ENCODE data around the gene ETFRF1. TPM values are rescaled to one million over a fixed set of nuclear protein-coding genes. Genes with fewer than 3 reads are reported as not detected.

ETFRF1 gene
- total RNA-seq, 1 donor from 2014 or later = 10.9 TPM

- DNase-seq (ENCODE audit: low read depth, low spot score) = no peak
Observed at GRCh38 chr12:25213338-25213737, 18.3 kb downstream of the ETFRF1 start.

GRCh38 chr12:25236190-25236589 is 41.2 kb downstream of the ETFRF1 start:
- no peak for DNase-seq (ENCODE audit: low read depth, low spot score)

DNA sequence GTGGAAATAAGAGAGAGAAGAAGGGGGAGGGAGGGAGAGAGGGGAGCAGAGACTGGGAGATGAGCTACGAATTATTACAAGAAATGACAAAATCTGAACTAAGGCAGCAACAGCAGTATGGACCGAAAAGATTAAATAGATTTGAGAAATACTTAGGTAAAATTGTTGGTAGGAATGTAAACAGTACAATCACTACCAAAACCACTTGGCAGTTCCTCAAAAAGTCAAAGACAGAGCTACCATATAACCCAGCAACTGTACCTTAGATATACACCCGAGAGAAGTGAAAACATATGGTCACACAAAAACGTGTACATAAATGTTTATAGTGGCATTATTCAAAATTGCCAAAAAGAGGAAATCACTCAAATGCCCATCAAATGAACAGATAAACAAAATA is 41.6 kb downstream of the ETFRF1 start:
- no peak for DNase-seq (ENCODE audit: low read depth, low spot score)

- no peak for DNase-seq (ENCODE audit: low read depth, low spot score)
Observed at GRCh38 chr12:25241167-25242020, 46.4 kb downstream of the ETFRF1 start.

DNA sequence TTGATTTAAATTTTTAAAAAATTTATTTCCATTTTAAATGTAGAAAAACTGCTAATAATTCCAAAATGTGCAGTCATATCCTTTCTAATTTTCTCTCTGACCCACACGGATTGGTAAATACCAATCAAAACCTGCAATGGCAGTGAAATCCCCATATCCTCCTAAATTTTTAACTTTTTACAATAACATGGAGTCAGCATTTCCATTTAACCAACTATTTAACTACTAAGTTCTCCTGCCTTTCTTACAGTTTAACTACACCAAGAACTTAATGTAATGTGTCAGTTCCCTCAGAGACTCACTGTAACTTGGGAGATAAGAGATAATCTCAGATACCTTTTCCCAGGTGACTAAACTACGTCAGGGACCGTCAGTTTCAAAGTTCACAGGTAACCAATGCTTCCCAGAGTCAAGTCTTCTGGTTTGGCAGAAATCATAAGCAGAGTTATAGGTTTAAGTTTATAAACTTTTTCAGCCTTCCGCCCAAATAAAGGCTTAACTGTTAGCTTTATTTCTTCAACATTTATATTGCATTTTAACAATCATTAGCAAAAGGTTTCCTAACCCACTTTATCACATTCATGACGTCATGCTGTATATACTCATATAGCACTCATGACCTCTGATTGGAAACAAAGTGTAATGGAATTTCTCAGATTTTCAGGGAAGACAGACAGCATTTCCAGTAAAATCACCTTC is 48.1 kb downstream of the ETFRF1 start:
- DNase-seq (ENCODE audit: low read depth, low spot score) = no peak

DNA sequence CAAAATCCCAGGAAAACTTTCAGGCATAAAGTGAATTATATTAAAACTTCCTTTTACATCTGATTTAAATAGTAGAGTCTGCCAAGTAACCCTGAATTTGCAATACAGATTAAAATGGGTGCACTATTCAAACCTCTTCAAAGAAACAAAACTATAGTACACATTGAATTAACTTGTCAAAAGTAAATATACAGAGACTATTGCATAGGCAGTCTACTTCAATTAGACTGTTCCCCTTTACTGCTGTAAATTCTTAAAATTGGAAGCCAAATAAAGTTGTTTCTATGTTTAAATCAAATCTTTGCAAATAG is 48.6 kb downstream of the ETFRF1 start:
- no peak for DNase-seq (ENCODE audit: low read depth, low spot score)

DNA sequence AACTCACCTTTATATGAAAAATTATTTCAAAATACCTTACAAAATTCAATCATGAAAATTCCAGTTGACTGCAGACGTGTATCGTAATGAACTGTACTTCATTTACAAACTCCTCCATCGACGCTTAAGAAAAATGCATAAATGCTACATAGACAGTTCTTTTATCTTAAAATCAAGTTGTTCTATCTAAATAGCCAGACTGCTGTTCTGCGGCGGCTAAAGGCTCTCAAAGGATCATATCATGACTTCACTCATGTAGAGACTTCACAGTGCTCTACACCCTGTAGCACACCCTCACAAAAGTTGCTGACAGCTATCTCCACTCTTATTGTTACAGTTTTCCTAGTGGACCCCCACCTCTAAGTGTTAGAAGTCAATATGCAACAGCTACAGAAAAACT is 50.5 kb downstream of the ETFRF1 start:
- no peak for DNase-seq (ENCODE audit: low read depth, low spot score)

- no peak for DNase-seq (ENCODE audit: low read depth, low spot score)
Observed at GRCh38 chr12:25248137-25248536, 53.1 kb downstream of the ETFRF1 start.

GRCh38 chr12:25248732-25249131 is 53.7 kb downstream of the ETFRF1 start:
- no peak for DNase-seq (ENCODE audit: low read depth, low spot score)

DNA sequence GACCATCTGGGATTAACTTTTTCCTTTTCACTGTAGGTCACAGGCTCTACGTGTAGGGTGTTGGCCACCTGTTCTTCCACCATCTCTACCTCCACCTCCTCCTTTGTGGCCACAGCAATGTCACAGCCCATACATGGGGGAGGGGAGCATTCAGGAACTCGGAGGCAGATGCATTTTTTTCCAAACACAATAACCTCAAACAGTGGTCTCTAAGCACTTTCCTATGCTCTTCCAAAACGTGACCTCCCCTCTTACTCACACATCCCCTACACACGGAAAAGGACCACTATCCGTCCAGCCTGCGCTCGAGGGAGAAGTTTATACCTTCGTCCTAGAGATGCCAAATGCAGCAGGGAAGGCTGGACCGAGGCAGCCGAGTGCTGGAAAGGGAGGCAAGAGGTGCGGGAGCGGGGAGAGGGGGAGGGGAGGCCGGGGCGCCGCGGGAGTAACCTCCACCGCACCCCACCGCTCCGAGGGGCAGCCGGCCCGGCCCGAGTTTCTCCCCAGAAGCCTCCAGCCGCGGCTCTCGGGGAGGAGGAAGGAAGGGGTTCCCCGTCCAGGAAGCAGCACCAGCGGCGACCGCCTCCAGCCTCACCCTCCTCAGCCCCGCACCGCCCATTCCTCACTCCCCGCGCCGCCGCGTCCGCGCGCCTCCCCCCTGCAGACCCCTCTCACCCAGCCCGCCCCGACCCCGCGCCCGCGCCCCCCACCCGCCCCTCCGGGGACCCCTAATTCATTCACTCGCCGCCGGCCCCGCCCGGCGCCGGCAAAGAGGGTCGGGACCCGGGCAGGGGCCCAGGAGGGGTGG is 55.1 kb downstream of the ETFRF1 start:
- DNase-seq (ENCODE audit: low read depth, low spot score) = no peak

DNA sequence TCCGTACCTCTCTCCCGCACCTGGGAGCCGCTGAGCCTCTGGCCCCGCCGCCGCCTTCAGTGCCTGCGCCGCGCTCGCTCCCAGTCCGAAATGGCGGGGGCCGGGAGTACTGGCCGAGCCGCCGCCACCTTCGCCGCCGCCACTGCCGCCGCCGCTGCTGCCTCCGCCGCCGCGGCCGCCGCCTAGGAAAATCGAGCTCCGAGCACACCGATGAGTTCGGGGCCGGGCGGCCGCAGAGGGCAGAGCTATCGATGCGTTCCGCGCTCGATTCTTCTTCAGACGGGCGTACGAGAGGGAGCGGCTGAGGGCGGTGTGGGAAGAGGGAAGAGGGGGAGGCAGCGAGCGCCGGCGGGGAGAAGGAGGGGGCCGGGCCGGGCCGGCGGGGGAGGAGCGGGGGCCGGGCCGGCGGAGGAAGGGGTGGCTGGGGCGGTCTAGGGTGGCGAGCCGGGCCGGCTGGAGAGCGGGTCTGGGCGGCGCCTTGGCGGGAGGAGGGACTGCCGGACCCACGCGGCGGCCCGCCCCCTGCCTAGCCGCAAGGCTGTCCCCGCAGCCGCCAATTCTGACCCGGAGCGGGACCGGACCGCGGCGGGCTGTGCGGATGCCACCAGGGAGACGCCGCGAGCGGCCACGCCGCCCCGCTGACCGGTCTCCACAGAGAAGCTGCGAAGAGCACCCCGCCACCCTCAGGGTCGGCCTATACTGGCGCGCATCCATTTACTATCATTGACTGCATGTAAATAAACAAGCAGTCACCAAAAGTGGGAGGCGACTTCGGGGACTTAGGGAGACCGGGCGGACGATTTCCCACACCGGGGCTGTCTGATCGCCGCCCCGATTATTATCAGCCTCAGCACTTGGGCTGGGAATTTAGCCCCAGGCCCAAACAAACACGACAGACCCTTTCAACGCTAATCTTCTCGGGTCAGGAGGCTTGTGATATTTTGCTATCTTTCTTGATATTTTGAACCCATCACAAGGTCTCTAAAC is 56.0 kb downstream of the ETFRF1 start, which contains the start of gene KRAS:
Gene KRAS (minus strand): TSS at position 186 of the 987 bp plus-strand sequence.
- peak; percentile 95 for DNase-seq (ENCODE audit: low read depth, low spot score)

- no peak for DNase-seq (ENCODE audit: low read depth, low spot score)
Observed at GRCh38 chr12:25251769-25252168, 56.7 kb downstream of the ETFRF1 start.

- DNase-seq (ENCODE audit: low read depth, low spot score) = no peak
Observed at GRCh38 chr12:25252946-25253345, 57.9 kb downstream of the ETFRF1 start.

DNA sequence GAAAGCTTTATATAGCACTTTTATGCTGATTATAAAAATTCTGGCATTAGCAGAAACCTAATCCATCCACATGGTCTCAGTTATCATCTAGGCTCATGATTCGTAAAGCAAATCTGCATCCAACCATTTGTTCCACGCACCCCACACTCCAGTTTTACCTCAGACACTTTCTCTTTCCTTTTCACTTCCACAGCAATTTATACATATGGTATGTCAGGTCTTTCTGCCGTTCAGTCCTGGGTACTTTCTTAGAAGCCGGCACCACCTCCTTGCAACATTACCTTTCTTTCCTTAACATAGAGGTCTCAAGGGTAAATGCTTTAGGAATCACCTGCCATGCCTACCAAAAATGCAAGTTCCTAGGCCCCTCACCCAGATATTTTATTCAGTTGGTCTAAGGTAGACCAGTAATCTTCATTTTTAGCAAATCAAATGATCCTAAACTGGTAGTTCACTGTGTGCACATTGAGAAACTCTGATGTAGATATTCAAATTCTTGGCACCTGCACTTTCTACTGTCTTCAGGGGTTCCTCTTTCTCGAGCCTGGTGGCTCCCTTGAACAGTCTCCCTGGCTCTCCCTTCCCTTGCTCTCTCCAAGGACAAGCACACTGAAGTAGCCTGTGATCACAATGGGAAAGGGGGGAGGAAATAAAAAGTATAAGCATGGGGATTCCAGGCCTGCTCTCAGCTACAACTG is 58.5 kb downstream of the ETFRF1 start:
- no peak for DNase-seq (ENCODE audit: low read depth, low spot score)

DNA sequence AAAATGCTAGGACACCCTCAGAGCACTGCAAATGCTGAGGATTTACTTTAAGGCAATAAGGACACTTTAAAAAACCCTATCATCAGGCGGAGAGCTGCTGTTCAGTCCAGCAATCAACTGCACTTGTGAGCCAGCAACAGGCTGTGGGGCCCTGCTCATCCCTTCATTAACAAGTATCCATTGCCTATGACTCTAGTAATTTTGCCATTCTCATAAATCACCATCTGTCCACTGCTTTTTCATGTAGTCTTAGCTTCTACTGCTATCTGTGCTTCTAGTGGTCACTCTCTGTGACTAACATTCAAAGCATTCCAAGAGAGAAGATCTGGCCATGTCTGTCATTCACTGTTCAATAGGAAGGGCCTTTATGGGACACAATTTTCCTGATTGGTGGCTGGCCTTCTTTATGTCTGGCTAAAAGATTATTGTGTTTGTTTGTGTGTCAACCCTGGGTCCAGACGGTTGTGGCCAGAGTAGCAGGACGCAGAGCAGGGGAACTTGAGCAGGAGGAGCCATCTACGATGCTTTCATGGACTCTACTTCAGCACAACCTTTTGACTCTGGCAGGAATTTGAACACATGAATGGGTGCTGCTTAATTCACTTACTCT is 59.3 kb downstream of the ETFRF1 start:
- no peak for DNase-seq (ENCODE audit: low read depth, low spot score)

Other genes with a start within 250 kb of the ETFRF1 start
- 185 and 241 TPM in 2 replicates for gene BCAT1, start 246.1 kb upstream of the ETFRF1 start, total RNA-seq
- gene DNAI7, start 77 bp upstream of the ETFRF1 start, total RNA-seq = not detected in 2 replicates
- 19.3 and 22.3 TPM in 2 replicates for gene KRAS, start 55.7 kb downstream of the ETFRF1 start, total RNA-seq